GM18511 (cell line): Measurements from ENCODE around the gene TAF11L11.
"Not testable (repeated sequence)": the region's sequence is repeated elsewhere in the genome, so short reads cannot be mapped to it uniquely, and the experiment has no call there.

ENCODE experiments used
- ATAC-seq: cut with Tn5 transposase; IDR thresholded peaks from one replicate; pipeline ENCODE4 v1.9.1; 2021; ENCODE audit warnings: mild to moderate bottlenecking, moderate library complexity; ENCODE audit not compliant: unreplicated experiment

The TAF11L11 gene

GRCh38 chr5:17603880-17604279 is at the start of gene TAF11L11:
Gene TAF11L11, plus strand, starts transcription at chr5:17604183.
- ATAC-seq, result not testable (repeated sequence)

GRCh38 chr5:17585658-17586057 is 18.3 kb upstream of the TAF11L11 start, which contains the start of gene TAF11L7:
Gene TAF11L7, minus strand, starts transcription at chr5:17585758.
- not testable (repeated sequence) for ATAC-seq

GRCh38 chr5:17590860-17591259 is 13.1 kb upstream of the TAF11L11 start, which contains the start of gene TAF11L8:
Gene TAF11L8, minus strand, starts transcription at chr5:17590960.
- not testable (repeated sequence) for ATAC-seq

- ATAC-seq, result not testable (repeated sequence)
Measured at GRCh38 chr5:17594255-17594654, 9.7 kb upstream of the TAF11L11 start, which contains the start of gene TAF11L9. Gene TAF11L9, minus strand, starts transcription at chr5:17594394.

DNA sequence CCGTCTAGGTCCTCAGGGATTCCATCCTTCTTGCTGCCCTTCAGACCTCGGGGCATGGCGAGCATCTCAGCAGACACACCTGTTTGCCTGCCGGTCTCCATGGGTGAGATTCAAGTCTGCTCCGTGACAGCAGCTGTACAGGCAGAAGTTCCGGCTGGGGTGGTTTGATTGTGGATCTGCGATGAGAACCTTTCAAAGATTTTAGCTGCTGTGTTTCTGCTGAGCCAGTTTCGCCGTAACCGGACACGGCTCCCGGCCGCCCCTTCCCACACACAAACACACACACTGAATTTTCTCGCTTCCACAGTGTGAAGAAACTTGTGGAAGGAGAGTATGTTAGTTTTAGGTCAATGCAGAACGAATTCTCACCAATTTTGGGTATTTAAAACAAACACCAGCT is 6.3 kb upstream of the TAF11L11 start, which contains the start of gene TAF11L10:
Gene TAF11L10, minus strand, starts transcription at position 101 of the 400 bp plus-strand sequence.
- not testable (repeated sequence) for ATAC-seq

GRCh38 chr5:17604951-17605350 is 968 bp downstream of the TAF11L11 start:
- no peak for ATAC-seq

DNA sequence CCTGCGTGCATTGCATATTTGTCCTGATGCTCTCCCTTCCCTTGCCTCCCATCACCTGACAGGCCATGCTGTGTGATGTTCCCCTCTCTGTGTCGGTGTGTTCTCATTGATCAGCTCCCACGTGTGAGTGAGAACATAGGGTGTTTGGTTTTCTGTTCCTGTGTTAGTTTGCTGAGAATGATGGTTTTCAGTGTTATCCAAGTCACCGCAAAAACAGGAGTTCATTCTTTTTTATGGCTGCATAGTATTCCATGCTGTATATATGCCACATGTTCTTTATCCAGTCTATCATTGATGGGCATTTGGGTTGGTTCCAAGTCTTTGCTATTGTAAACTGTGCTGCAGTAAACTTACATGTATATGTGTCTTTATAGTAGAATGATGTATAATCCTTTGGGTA is 3.5 kb downstream of the TAF11L11 start:
- not testable (repeated sequence) for ATAC-seq

DNA sequence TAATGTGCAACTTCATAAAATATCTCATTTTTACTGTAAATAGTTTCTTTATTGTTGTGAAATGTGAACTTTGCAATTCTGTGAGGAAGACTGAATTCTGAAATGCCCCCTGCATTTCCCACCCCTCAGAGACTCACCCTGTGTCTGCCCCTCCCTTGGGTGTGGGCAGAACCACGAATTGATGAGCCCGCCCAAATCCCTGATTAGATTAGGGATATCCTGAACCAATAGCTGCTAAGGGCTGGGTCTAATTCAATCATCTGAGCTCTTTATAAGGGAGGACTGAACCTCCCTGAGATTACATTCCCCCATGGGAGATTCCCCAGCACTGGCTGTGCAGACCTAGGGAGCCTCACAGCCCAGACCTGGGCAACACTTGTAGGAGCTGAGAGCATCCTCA is 6.1 kb downstream of the TAF11L11 start, which contains the start of gene TAF11L12:
Gene TAF11L12, plus strand, starts transcription at position 301 of the 400 bp plus-strand sequence.
- not testable (repeated sequence) for ATAC-seq

DNA sequence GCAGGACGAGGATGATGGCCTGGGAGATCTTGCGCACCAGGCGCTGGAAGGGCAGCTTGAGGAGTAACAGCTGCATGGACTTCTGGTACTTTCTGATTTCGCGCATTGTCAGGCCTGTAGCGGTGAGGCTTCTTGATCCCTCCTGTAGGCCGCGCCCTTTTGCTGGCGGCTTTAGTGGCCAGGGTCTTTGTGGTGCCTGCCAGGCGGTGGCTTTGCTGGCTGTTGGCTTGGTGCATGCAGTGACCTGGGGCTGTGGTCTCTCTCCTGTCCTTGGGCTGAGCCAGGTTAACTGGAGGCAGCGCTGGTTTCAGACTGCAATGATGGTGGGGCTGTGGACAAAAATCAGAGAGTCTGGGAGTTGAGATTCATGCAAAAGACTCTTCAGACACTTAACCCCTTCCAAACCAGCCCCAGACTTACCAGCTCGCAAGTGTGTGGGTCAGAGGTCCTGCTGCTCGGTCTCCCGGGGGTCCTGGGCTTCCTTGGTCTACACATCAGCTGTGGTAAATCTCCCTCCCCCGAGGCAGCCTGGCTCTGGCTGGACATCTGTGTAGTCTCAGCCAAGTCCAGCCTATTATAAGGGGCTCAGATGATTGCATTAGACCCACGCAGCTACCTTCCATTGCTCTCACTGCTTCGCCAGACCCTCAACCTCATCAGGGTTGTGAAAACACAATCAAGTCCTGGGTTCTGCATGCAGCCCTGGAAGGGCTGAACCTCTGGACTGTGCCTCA is 11.1 kb downstream of the TAF11L11 start:
- ATAC-seq, result no peak

DNA sequence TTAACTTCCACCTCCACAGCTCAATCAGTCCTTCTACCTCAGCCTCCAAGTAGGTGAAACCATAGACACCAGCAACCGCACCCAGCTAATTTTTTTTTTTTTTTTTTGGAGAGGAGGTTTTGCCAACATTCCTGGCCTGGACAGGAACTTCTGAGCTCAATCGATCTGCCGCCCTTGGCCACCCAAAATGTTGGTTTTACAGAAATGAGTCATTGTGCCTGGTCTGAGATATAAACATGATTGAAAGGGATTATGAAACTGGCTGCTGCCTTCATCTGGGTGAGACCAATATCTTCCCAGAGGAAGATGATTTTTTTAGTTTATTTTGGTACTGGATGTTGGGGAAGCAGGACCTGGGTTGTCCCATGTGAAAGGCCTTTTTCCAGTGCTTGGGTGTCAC is 15.4 kb downstream of the TAF11L11 start:
- ATAC-seq, result no peak

DNA sequence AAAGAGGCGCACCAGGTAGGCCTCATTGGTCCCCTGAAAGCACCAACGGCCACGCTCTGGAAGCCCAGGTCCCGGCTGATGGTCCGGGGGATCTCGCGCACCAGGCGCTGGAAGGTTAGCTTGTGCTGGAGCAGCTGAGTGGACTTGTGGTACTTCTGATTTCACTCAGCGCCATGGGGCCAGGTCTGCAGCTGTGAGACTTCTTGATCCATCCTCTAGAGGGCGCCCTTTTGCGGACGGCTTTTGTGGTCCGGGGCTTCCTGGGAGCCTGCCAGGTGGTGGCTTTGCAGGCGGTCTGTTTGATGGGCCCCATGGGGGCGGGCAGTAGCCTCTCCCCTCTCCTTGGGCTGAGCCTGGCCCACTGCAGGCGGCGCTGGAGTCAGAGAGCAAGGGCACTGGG is 16.6 kb downstream of the TAF11L11 start:
- no peak for ATAC-seq

DNA sequence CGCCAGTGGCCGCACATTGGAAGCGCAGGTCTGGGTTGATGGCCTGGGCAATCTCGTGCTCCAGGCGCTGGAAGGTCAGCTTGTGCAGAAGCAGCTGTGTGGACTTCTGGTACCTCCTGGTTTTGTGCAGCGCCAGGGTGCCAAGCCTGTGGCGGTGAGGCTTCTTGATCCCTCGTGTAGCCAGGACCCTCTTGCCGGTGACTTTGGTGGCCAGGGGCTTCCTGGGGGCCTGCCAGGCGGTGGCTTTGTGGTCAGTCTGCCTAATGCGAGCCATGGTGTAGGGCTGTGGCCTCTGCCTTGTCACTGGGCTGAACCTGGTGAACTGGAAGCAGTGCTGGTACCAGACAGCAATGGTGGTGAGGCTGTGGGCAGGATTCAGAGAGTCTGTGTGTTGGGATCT is 21.7 kb downstream of the TAF11L11 start:
- ATAC-seq, result no peak

GRCh38 chr5:17631788-17632187 is 27.8 kb downstream of the TAF11L11 start, which contains the start of gene TAF11L13:
Gene TAF11L13, plus strand, starts transcription at chr5:17632088.
- ATAC-seq, result not testable (repeated sequence)

DNA sequence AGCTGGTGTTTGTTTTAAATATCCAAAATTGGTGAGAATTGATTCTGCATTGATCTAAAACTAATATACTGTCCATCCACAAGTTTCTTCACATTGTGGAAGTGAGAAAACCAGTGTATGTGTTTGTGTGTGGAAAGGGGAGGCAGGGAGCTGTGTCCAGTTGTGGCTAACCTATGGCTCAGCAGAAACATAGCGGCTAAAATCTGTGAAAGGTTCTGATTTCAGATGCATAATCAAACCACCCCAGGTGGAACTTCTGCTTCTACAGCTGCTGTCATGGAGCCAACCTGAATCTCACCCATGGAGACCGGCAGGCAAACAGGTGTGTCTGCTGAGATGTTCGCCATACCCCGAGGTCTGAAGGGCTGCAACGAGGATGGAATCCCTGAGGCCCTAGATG is 30.2 kb downstream of the TAF11L11 start, which contains the start of gene TAF11L14:
Gene TAF11L14, plus strand, starts transcription at position 301 of the 400 bp plus-strand sequence.
- ATAC-seq, result no peak

DNA sequence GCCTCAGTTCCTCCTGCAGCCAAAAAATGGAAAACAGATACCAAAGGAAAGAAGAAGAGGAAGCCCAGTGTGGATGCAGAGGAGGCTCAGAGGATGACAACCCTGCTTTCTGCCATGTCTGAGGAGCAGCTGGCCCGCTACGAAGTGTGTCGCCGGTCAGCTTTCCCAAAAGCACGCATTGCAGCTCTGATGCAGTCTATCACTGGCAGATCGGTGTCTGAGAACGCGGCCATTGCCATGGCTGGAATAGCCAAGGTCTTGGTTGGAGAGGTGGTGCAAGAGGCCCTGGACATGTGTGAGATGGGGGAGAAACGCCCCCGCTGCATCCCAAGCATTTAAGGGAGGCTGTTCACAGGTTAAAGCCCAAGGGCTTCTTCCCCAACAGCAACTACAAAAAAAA is 45.2 kb downstream of the TAF11L11 start:
- not testable (repeated sequence) for ATAC-seq

- not testable (repeated sequence) for ATAC-seq
Measured at GRCh38 chr5:17655201-17655759, 51.3 kb downstream of the TAF11L11 start.
